GM21825 (cell line): Measurements from ENCODE around the gene CTXN1.
"Not testable (repeated sequence)": the region's sequence is repeated elsewhere in the genome, so short reads cannot be mapped to it uniquely, and the experiment has no call there.

Experiments used
- ATAC-seq: cut with Tn5 transposase; IDR thresholded peaks from one replicate; pipeline ENCODE4 v1.9.1; 2021; ENCODE audit warnings: mild to moderate bottlenecking, moderate library complexity; ENCODE audit not compliant: unreplicated experiment

CTXN1 gene

GRCh38 chr19:7926021-7926726, at the start of gene CTXN1:
Gene CTXN1, minus strand, starts transcription at chr19:7926135. Its CDS starts 597 bp downstream, at chr19:7925538.
- no peak for ATAC-seq

GRCh38 chr19:7975037-7975436, 49.1 kb upstream of the CTXN1 start:
- no peak for ATAC-seq

GRCh38 chr19:7973883-7974282, 47.9 kb upstream of the CTXN1 start:
- no peak for ATAC-seq

GRCh38 chr19:7971553-7972520, 45.9 kb upstream of the CTXN1 start:
- ATAC-seq = no peak

GRCh38 chr19:7970716-7971448, 44.9 kb upstream of the CTXN1 start:
- ATAC-seq = no peak

GRCh38 chr19:7969555-7969939, 43.6 kb upstream of the CTXN1 start:
- no peak for ATAC-seq

GRCh38 chr19:7968796-7969554, 43.0 kb upstream of the CTXN1 start:
- no peak for ATAC-seq

GRCh38 chr19:7968008-7968795, 42.3 kb upstream of the CTXN1 start:
- no peak for ATAC-seq

- ATAC-seq = no peak
Observed at GRCh38 chr19:7965921-7966665, 40.2 kb upstream of the CTXN1 start.

GRCh38 chr19:7965259-7965841, 39.4 kb upstream of the CTXN1 start:
- ATAC-seq = no peak

- ATAC-seq = no peak
Observed at GRCh38 chr19:7963566-7963965, 37.6 kb upstream of the CTXN1 start.

- no peak for ATAC-seq
Observed at GRCh38 chr19:7962644-7963268, 36.8 kb upstream of the CTXN1 start.

GRCh38 chr19:7961920-7962626, 36.1 kb upstream of the CTXN1 start:
- ATAC-seq = no peak

- ATAC-seq = not testable (repeated sequence)
Observed at GRCh38 chr19:7961082-7961481, 35.1 kb upstream of the CTXN1 start.

GRCh38 chr19:7959211-7959610, 33.3 kb upstream of the CTXN1 start:
- no peak for ATAC-seq

GRCh38 chr19:7955696-7956095, 29.8 kb upstream of the CTXN1 start:
- ATAC-seq = no peak

GRCh38 chr19:7953576-7953975, 27.6 kb upstream of the CTXN1 start:
- no peak for ATAC-seq

GRCh38 chr19:7953060-7953459, 27.1 kb upstream of the CTXN1 start:
- ATAC-seq = no peak
